HEK293 (cell line): Measurements from ENCODE around the gene CLIC3.

Experiments
- ELK4 ChIP-seq: IDR thresholded peaks from 2 replicates; pipeline ENCODE4 v1.6.1; 2011; ENCODE audit warnings: mild to moderate bottlenecking, low read depth, low read length, borderline replicate concordance
- GLI2 ChIP-seq: fragments of 450-650 bp; formaldehyde crosslinking; IDR thresholded peaks from 2 replicates; pipeline ENCODE4; 2017; ENCODE audit warnings: missing biosample characterization, missing genetic modification characterization, low read depth, borderline replicate concordance
- GLIS2 ChIP-seq: fragments of 450-650 bp; formaldehyde crosslinking; IDR thresholded peaks from 2 replicates; pipeline ENCODE4 v1.5.1; 2016; ENCODE audit warnings: missing biosample characterization, missing genetic modification characterization
- HOXA7 ChIP-seq: sonication (generic); formaldehyde crosslinking; IDR thresholded peaks from 2 replicates; pipeline ENCODE4 v1.8.1; 2022; ENCODE audit warnings: missing genetic modification reagents, borderline replicate concordance
- MZF1 ChIP-seq: fragments of 450-650 bp; formaldehyde crosslinking; IDR thresholded peaks from 2 replicates; pipeline ENCODE4 v1.5.1; 2017; ENCODE audit warnings: missing biosample characterization, missing genetic modification characterization, borderline replicate concordance
- PRDM1 ChIP-seq: fragments of 450-650 bp; formaldehyde crosslinking; IDR thresholded peaks from 2 replicates; pipeline ENCODE4; 2016; ENCODE audit warnings: missing biosample characterization, missing genetic modification characterization
- SCRT1 ChIP-seq: fragments of 450-650 bp; formaldehyde crosslinking; IDR thresholded peaks from 2 replicates; pipeline ENCODE4 v1.5.1; 2016; ENCODE audit warnings: missing biosample characterization, missing genetic modification characterization, borderline replicate concordance
- WT1 ChIP-seq: fragments of 450-650 bp; formaldehyde crosslinking; IDR thresholded peaks from 2 replicates; pipeline ENCODE4 v1.5.1; 2016; ENCODE audit warnings: missing biosample characterization, missing genetic modification characterization
- ZFP3 ChIP-seq: fragments of 450-650 bp; formaldehyde crosslinking; IDR thresholded peaks from 2 replicates; pipeline ENCODE4 v1.5.1; 2016; ENCODE audit warnings: low read depth, missing biosample characterization, missing genetic modification characterization
- ZNF112 ChIP-seq: fragments of 450-650 bp; formaldehyde crosslinking; IDR thresholded peaks from 2 replicates; pipeline ENCODE4 v1.5.0; 2017; ENCODE audit warnings: missing biosample characterization, missing genetic modification characterization
- ZNF121 ChIP-seq: fragments of 450-650 bp; formaldehyde crosslinking; IDR thresholded peaks from 2 replicates; pipeline ENCODE4 v1.5.1; 2016; ENCODE audit warnings: missing biosample characterization, missing genetic modification characterization
- ZNF140 ChIP-seq: fragments of 450-650 bp; formaldehyde crosslinking; IDR thresholded peaks from 2 replicates; pipeline ENCODE4 v1.5.1; 2016; ENCODE audit warnings: missing biosample characterization, missing genetic modification characterization
- ZNF16 ChIP-seq: fragments of 450-650 bp; formaldehyde crosslinking; IDR thresholded peaks from 2 replicates; pipeline ENCODE4 v1.5.1; 2016; ENCODE audit warnings: low read depth, missing biosample characterization, missing genetic modification characterization
- ZNF214 ChIP-seq: fragments of 450-650 bp; formaldehyde crosslinking; IDR thresholded peaks from 2 replicates; pipeline ENCODE4 v1.5.1; 2017; ENCODE audit warnings: missing biosample characterization, mild to moderate bottlenecking, missing genetic modification characterization, borderline replicate concordance
- ZNF223 ChIP-seq: fragments of 450-650 bp; formaldehyde crosslinking; IDR thresholded peaks from 2 replicates; pipeline ENCODE4 v1.5.1; 2016; ENCODE audit warnings: missing biosample characterization, missing genetic modification characterization
- ZNF248 ChIP-seq: fragments of 450-650 bp; formaldehyde crosslinking; IDR thresholded peaks from 2 replicates; pipeline ENCODE4 v1.5.1; 2017; ENCODE audit warnings: missing biosample characterization, missing genetic modification characterization
- ZNF292 ChIP-seq: fragments of 450-650 bp; formaldehyde crosslinking; IDR thresholded peaks from 2 replicates; pipeline ENCODE4 v1.5.1; 2016; ENCODE audit warnings: low read depth, missing biosample characterization, missing genetic modification characterization, borderline replicate concordance
- ZNF335 ChIP-seq: fragments of 450-650 bp; formaldehyde crosslinking; conservative IDR thresholded peaks from 2 replicates; pipeline ENCODE4 v1.5.1; 2016; ENCODE audit warnings: missing biosample characterization, missing genetic modification characterization
- ZNF404 ChIP-seq: fragments of 450-650 bp; formaldehyde crosslinking; IDR thresholded peaks from 2 replicates; pipeline ENCODE4 v1.5.1; 2017; ENCODE audit warnings: missing biosample characterization, missing genetic modification characterization
- ZNF423 ChIP-seq: fragments of 450-650 bp; formaldehyde crosslinking; IDR thresholded peaks from 2 replicates; pipeline ENCODE4 v1.5.1; 2016; ENCODE audit warnings: missing biosample characterization, missing genetic modification characterization
- ZNF473 ChIP-seq: fragments of 450-650 bp; formaldehyde crosslinking; IDR thresholded peaks from 2 replicates; pipeline ENCODE4 v1.5.1; 2017; ENCODE audit warnings: missing biosample characterization, missing genetic modification characterization
- ZNF501 ChIP-seq: fragments of 450-650 bp; formaldehyde crosslinking; IDR thresholded peaks from 2 replicates; pipeline ENCODE4 v1.5.1; 2016; ENCODE audit warnings: missing biosample characterization, missing genetic modification characterization
- ZNF585B ChIP-seq: fragments of 450-650 bp; formaldehyde crosslinking; IDR thresholded peaks from 2 replicates; pipeline ENCODE4 v1.5.1; 2016; ENCODE audit warnings: missing biosample characterization, missing genetic modification characterization
- ZNF596 ChIP-seq: fragments of 450-650 bp; IDR thresholded peaks from 2 replicates; pipeline ENCODE4 v1.5.0; 2018; ENCODE audit warnings: missing biosample characterization, mild to moderate bottlenecking, missing genetic modification characterization, moderate library complexity
- ZNF623 ChIP-seq: fragments of 450-650 bp; formaldehyde crosslinking; IDR thresholded peaks from 2 replicates; pipeline ENCODE4 v1.5.1; 2016; ENCODE audit warnings: missing biosample characterization, missing genetic modification characterization
- ZNF626 ChIP-seq: fragments of 450-650 bp; sonication (Bioruptor Pico); formaldehyde crosslinking; IDR thresholded peaks from 2 replicates; pipeline ENCODE4 v1.5.1; 2018; ENCODE audit warnings: missing biosample characterization, missing genetic modification characterization, inconsistent platforms
- ZNF747 ChIP-seq: fragments of 450-650 bp; formaldehyde crosslinking; IDR thresholded peaks from 2 replicates; pipeline ENCODE4 v1.5.1; 2016; ENCODE audit warnings: missing biosample characterization, missing genetic modification characterization
- ZNF830 ChIP-seq: fragments of 450-650 bp; IDR thresholded peaks from 2 replicates; pipeline ENCODE4 v1.5.0; 2018; ENCODE audit warnings: missing biosample characterization, missing genetic modification characterization, low read depth, mild to moderate bottlenecking, moderate library complexity
- ZSCAN16 ChIP-seq: fragments of 450-650 bp; formaldehyde crosslinking; IDR thresholded peaks from 2 replicates; pipeline ENCODE4 v1.5.1; 2016; ENCODE audit warnings: missing biosample characterization, missing genetic modification characterization
- ZSCAN5A ChIP-seq: fragments of 450-650 bp; formaldehyde crosslinking; IDR thresholded peaks from 2 replicates; pipeline ENCODE4 v1.5.1; 2016; ENCODE audit warnings: missing biosample characterization, missing genetic modification characterization
- TF ChIP-seq, protein P1 (sequence below): fragments of 450-650 bp; formaldehyde crosslinking; IDR thresholded peaks from 2 replicates; pipeline ENCODE4 v1.5.1; 2016; ENCODE audit warnings: missing biosample characterization, missing genetic modification characterization
- TF ChIP-seq, protein P2 (sequence below): fragments of 450-650 bp; formaldehyde crosslinking; IDR thresholded peaks from 2 replicates; pipeline ENCODE4 v1.5.1; 2016; ENCODE audit warnings: missing biosample characterization, missing genetic modification characterization
- TF ChIP-seq, protein P3 (sequence below): fragments of 450-650 bp; formaldehyde crosslinking; IDR thresholded peaks from 2 replicates; pipeline ENCODE4 v1.5.1; 2016; ENCODE audit warnings: missing biosample characterization, missing genetic modification characterization
- TF ChIP-seq, protein P4 (sequence below): fragments of 450-650 bp; formaldehyde crosslinking; IDR thresholded peaks from 2 replicates; pipeline ENCODE4 v1.5.1; 2017; ENCODE audit warnings: missing biosample characterization, mild to moderate bottlenecking, missing genetic modification characterization, moderate library complexity

CLIC3 gene

DNA sequence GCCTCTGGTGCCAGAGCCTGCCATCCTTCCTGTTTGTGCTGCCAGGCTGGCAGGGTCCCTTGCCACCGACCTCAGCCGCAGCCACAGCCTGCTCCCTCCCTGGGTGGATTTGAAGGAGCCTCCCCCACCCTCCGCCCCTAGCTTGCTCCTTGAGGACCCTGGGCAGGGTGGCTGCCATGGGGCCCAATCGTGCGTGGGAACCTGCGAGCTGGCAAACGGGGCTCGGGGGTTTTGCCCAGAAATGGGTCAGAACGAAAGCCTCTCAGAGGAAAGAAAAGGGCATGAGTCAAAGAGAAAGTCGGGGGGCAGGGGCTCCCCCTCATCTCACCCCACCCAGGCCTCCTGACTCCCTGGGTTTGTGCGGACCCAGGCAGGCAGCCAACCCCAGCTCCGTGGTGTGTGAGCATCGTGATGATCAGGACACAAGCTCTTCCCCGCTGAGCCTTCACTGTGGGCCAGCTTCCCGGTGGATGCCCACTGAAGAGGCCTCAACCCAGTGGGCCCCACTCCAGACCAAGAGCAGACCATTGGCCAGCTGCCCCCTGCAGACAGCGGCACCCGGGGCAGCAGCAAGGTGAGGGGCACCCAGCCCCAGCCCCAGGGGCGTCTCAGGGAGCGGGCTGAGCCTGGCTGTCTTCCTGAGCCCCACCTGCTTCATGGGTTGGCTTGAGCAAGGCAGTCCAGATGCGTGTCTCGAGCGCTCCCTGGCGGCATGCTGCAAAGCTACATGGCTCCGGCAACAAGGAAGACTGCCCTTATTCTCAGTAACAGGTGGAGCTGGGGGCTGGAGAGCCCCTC is 38.5 kb upstream of the CLIC3 start (continued):
- TF ChIP-seq, protein P1, sequence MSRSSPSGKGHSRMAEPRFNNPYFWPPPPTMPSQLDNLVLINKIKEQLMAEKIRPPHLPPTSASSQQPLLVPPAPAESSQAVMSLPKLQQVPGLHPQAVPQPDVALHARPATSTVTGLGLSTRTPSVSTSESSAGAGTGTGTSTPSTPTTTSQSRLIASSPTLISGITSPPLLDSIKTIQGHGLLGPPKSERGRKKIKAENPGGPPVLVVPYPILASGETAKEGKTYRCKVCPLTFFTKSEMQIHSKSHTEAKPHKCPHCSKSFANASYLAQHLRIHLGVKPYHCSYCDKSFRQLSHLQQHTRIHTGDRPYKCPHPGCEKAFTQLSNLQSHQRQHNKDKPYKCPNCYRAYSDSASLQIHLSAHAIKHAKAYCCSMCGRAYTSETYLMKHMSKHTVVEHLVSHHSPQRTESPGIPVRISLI: no peak
- TF ChIP-seq ZNF830: no peak
- no peak for TF ChIP-seq ZNF248 (tag by site-specific recombination)
- no peak for TF ChIP-seq ZNF596 (tag by site-specific recombination)
- no peak for TF ChIP-seq ZFP3 (tag by site-specific recombination)
- no peak; the same call in 1 of the 2 replicates for TF ChIP-seq ZNF423
- TF ChIP-seq ZNF473 (tag by site-specific recombination): no peak
- no peak for TF ChIP-seq ZNF214 (tag by site-specific recombination)
- TF ChIP-seq ZNF404 (tag by site-specific recombination): no peak
- TF ChIP-seq WT1: 0 out of 2 replicates have a peak, but pooled peaks have one; percentile 9
- TF ChIP-seq, protein P2, sequence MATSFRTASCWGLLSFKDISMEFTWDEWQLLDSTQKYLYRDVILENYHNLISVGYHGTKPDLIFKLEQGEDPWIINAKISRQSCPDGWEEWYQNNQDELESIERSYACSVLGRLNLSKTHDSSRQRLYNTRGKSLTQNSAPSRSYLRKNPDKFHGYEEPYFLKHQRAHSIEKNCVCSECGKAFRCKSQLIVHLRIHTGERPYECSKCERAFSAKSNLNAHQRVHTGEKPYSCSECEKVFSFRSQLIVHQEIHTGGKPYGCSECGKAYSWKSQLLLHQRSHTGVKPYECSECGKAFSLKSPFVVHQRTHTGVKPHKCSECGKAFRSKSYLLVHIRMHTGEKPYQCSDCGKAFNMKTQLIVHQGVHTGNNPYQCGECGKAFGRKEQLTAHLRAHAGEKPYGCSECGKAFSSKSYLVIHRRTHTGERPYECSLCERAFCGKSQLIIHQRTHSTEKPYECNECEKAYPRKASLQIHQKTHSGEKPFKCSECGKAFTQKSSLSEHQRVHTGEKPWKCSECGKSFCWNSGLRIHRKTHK: no peak
- TF ChIP-seq ZNF501 (tag by site-specific recombination): no peak; the same call in 1 of the 2 replicates
- TF ChIP-seq MZF1: no peak
- no peak for TF ChIP-seq ZNF16
- no peak for TF ChIP-seq ZNF292 (tag by site-specific recombination)
- TF ChIP-seq ZNF121 (tag by site-specific recombination): no peak
- no peak for TF ChIP-seq ZSCAN5A (tag by site-specific recombination)
- TF ChIP-seq ELK4: no peak
- TF ChIP-seq ZNF140 (tag by site-specific recombination): no peak
- TF ChIP-seq ZNF223 (tag by site-specific recombination): no peak
- no peak for TF ChIP-seq ZNF747 (tag by site-specific recombination)
- no peak for TF ChIP-seq PRDM1
- no peak for TF ChIP-seq ZSCAN16 (tag by site-specific recombination)
- no peak; the same call in 1 of the 2 replicates for TF ChIP-seq SCRT1 (tag by site-specific recombination)
- TF ChIP-seq, protein P3, sequence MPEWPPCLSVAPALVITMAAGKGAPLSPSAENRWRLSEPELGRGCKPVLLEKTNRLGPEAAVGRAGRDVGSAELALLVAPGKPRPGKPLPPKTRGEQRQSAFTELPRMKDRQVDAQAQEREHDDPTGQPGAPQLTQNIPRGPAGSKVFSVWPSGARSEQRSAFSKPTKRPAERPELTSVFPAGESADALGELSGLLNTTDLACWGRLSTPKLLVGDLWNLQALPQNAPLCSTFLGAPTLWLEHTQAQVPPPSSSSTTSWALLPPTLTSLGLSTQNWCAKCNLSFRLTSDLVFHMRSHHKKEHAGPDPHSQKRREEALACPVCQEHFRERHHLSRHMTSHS (tag by site-specific recombination): no peak
- TF ChIP-seq GLI2 (tag by site-specific recombination): no peak
- TF ChIP-seq ZNF623 (tag by site-specific recombination): no peak
- TF ChIP-seq ZNF112 (tag by site-specific recombination): no peak
- TF ChIP-seq, protein P4, sequence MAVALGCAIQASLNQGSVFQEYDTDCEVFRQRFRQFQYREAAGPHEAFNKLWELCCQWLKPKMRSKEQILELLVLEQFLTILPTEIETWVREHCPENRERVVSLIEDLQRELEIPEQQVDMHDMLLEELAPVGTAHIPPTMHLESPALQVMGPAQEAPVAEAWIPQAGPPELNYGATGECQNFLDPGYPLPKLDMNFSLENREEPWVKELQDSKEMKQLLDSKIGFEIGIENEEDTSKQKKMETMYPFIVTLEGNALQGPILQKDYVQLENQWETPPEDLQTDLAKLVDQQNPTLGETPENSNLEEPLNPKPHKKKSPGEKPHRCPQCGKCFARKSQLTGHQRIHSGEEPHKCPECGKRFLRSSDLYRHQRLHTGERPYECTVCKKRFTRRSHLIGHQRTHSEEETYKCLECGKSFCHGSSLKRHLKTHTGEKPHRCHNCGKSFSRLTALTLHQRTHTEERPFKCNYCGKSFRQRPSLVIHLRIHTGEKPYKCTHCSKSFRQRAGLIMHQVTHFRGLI: 0 out of 2 replicates have a peak, but pooled peaks have one; percentile 24
- TF ChIP-seq ZNF585B (tag by site-specific recombination): no peak
- TF ChIP-seq HOXA7 (CRISPR knock-in tag): no peak
- no peak for TF ChIP-seq ZNF626 (tag by site-specific recombination)
- peak; percentile 38 for TF ChIP-seq GLIS2 (tag by site-specific recombination)
- peak; percentile 90 for TF ChIP-seq ZNF335
